Measurements from ENCODE around the gene MPP1. TPM values are rescaled to one million over a fixed set of nuclear protein-coding genes. Genes with fewer than 3 reads are reported as not detected.

Gene MPP1
- total and polyA plus RNA-seq, 2 donors (not counting 1 experiment from before 2014, with no cell fraction given), result 27.0 to 38.5 TPM

DNA sequence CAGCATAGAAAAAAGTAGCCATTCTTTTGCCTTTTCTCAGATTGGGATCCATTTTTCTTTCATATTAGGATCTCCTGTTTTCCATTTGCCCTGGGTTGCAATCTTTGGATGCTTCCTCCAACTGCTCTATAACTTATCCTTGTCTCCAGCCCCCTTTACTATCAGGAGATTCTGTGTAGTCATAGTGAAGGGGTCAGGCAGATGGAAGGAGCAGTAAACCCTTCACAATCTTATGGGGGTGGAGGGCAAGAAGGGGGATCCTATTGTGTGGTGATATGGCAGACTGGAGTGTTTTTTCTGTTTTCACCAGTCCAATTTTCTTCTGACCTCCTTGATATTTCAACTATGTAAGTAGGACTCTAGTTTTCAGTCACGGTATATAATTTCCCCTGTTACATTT lies 30.9 kb upstream of the MPP1 start:
- Histone ChIP-seq H3K79me2 (ENCODE audit: control insufficient read depth, insufficient read depth, low read length) (no peaks in the 10 kb centered on the region), H3K27ac (ENCODE audit: insufficient read depth, low read length) (no peak overlapping the region), H3K9me3 (ENCODE audit: control insufficient read depth, insufficient read depth, low read depth, low read length) (no peaks in the 10 kb centered on the region), H3K4me3 (replicated peaks in 1 of 4; ENCODE audit: control extremely low read depth in 1 of 4, insufficient read depth in 1 of 4, low read depth in 3 of 4, low read length in 4 of 4) (no peak overlapping the region), H3K4me1 (ENCODE audit: control insufficient read depth, extremely low read depth, insufficient read depth, low read length) (no peaks in the 10 kb centered on the region), H3K27me3 (ENCODE audit: control insufficient read depth, insufficient read depth, low read length) (no peaks in the 10 kb centered on the region), H2AFZ (ENCODE audit: low read length) (no peak overlapping the region), H4K20me1 (ENCODE audit: control insufficient read depth, extremely low read depth, insufficient read depth, low read length) (no peaks in the 10 kb centered on the region), H3K36me3 (ENCODE audit: control insufficient read depth, insufficient read depth, low read length) (no peaks in the 10 kb centered on the region), H3K9ac (ENCODE audit: insufficient read depth, low read length) (no peak overlapping the region), H3K4me2 (ENCODE audit: extremely low read depth, insufficient read depth, low read length) (no peak overlapping the region)
- no peak for TF ChIP-seq EZH2 (IDR thresholded peaks at IDR 0.05; ENCODE audit: low read length, missing control alignments)
- no peak for TF ChIP-seq CTCF (conservative IDR thresholded peaks at IDR 0.05 in 1 of 2, IDR thresholded peaks at IDR 0.05 in 1 of 2; ENCODE audit: low read depth in 1 of 2, low read length in 2 of 2)
- DNase-seq (ENCODE audit: low read depth in 2 of 2), result no peak

GRCh38 chrX:154834562-154834961 lies 29.3 kb upstream of the MPP1 start, which contains the start of gene SMIM9:
Gene SMIM9 (minus strand): TSS chrX:154834662. CDS start chrX:154830856, 3,806 bp downstream.
- no peak within 1 kb of the TSS for H3K9ac ChIP-seq (ENCODE audit: insufficient read depth, low read length)
- H3K4me1 ChIP-seq (ENCODE audit: control insufficient read depth, extremely low read depth, insufficient read depth, low read length), result no peaks in the 10 kb centered on the region
- H3K27me3 ChIP-seq (ENCODE audit: control insufficient read depth, insufficient read depth, low read length), result no peaks in the 10 kb centered on the region
- no peak within 1 kb of the TSS for H2AFZ ChIP-seq (ENCODE audit: low read length)
- DNase-seq (ENCODE audit: low read depth in 2 of 2), result no peak
- no peak within 1 kb of the TSS for H3K4me3 ChIP-seq (replicated peaks in 1 of 4; ENCODE audit: control extremely low read depth in 1 of 4, insufficient read depth in 1 of 4, low read depth in 3 of 4, low read length in 4 of 4)
- no peak within 1 kb of the TSS for H3K4me2 ChIP-seq (ENCODE audit: extremely low read depth, insufficient read depth, low read length)
- no peaks in the 10 kb centered on the region for H3K36me3 ChIP-seq (ENCODE audit: control insufficient read depth, insufficient read depth, low read length)
- no peak for TF ChIP-seq EZH2 (IDR thresholded peaks at IDR 0.05; ENCODE audit: low read length, missing control alignments)
- TF ChIP-seq CTCF (conservative IDR thresholded peaks at IDR 0.05 in 1 of 2, IDR thresholded peaks at IDR 0.05 in 1 of 2; ENCODE audit: low read depth in 1 of 2, low read length in 2 of 2), result no peak
- H3K79me2 ChIP-seq (ENCODE audit: control insufficient read depth, insufficient read depth, low read length), result no peaks in the 10 kb centered on the region
- no peaks in the 10 kb centered on the region for H4K20me1 ChIP-seq (ENCODE audit: control insufficient read depth, extremely low read depth, insufficient read depth, low read length)
- no peaks in the 10 kb centered on the region for H3K9me3 ChIP-seq (ENCODE audit: control insufficient read depth, insufficient read depth, low read depth, low read length)
- no peak within 1 kb of the TSS for H3K27ac ChIP-seq (ENCODE audit: insufficient read depth, low read length)

DNA sequence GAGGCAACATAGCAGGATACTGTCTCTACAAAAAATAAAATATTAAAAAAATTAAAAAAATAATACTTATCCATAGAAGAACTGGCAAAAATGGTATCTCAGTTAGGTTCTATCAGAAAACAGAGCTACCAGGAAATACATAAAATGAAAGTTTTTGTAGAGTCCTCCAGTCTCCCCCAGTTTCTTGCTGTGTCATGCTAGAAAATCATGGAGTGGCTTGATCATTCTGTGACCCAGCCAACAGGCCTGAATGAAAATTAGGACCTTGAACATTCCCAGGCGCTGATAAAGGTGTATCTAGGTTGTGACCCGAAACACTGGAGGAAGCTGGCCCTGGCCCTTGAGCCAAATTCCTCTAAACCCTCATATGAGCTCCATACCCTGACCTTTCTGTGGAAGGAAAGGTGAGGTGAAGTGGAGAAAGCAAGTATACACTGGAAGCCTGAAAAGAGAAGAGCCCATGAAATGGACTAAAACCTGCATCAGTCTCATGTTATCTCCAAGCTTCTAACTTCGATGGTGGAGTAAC lies 28.5 kb upstream of the MPP1 start:
- DNase-seq (ENCODE audit: low read depth in 2 of 2), result no peak
- H3K4me1 ChIP-seq (ENCODE audit: control insufficient read depth, extremely low read depth, insufficient read depth, low read length), result no peaks in the 10 kb centered on the region
- TF ChIP-seq EZH2 (IDR thresholded peaks at IDR 0.05; ENCODE audit: low read length, missing control alignments) (no peak), CTCF (conservative IDR thresholded peaks at IDR 0.05 in 1 of 2, IDR thresholded peaks at IDR 0.05 in 1 of 2; ENCODE audit: low read depth in 1 of 2, low read length in 2 of 2) (no peak)
- no peak overlapping the region for H3K4me3 ChIP-seq (replicated peaks in 1 of 4; ENCODE audit: control extremely low read depth in 1 of 4, insufficient read depth in 1 of 4, low read depth in 3 of 4, low read length in 4 of 4)
- H3K9me3 ChIP-seq (ENCODE audit: control insufficient read depth, insufficient read depth, low read depth, low read length), result no peaks in the 10 kb centered on the region
- no peaks in the 10 kb centered on the region for H4K20me1 ChIP-seq (ENCODE audit: control insufficient read depth, extremely low read depth, insufficient read depth, low read length)
- H3K79me2 ChIP-seq (ENCODE audit: control insufficient read depth, insufficient read depth, low read length), result no peaks in the 10 kb centered on the region
- no peak overlapping the region for H3K4me2 ChIP-seq (ENCODE audit: extremely low read depth, insufficient read depth, low read length)
- H3K27ac ChIP-seq (ENCODE audit: insufficient read depth, low read length), result no peak overlapping the region
- no peak overlapping the region for H2AFZ ChIP-seq (ENCODE audit: low read length)
- H3K9ac ChIP-seq (ENCODE audit: insufficient read depth, low read length), result no peak overlapping the region
- H3K27me3 ChIP-seq (ENCODE audit: control insufficient read depth, insufficient read depth, low read length), result no peaks in the 10 kb centered on the region
- no peaks in the 10 kb centered on the region for H3K36me3 ChIP-seq (ENCODE audit: control insufficient read depth, insufficient read depth, low read length)

All from fibroblast of lung (primary cell).